HCT116 (cell line): Measurements from ENCODE around the gene GPR63. TPM values are rescaled to one million over a fixed set of nuclear protein-coding genes. Genes with fewer than 3 reads are reported as not detected.

Experiments
- ATAC-seq: fragments of 200-7000 bp; cut with Tn5 transposase; 2 replicates; pipeline ENCODE4 v1.9.1; 2020; ENCODE audit warnings: mild to moderate bottlenecking, moderate library complexity
- BruUV-seq: library from RNA; stranded (reverse); fragments of 400-500 nt; replicated peaks from 2 replicates; lab custom pipeline; 2021; lab: Mats Ljungman, UMichigan
- CTCF ChIA-PET: fragments of 300-600 bp; sonication (Branson Sonifier 250); formaldehyde crosslinking; loops from one replicate; lab custom pipeline; 2021; ENCODE audit warnings: antibody characterized with exemption; lab: Charles Lee
- POLR2A ChIA-PET: fragments of 300-600, 350-600 bp; sonication (Branson Sonifier 250); formaldehyde crosslinking; loops from one replicate; lab custom pipeline; 2021; ENCODE audit warnings: antibody characterized with exemption; lab: Charles Lee
- RAD21 ChIA-PET, 2 experiments: fragments of 300-600 bp; sonication (Branson Sonifier 250); formaldehyde crosslinking; loops; one replicate each; lab custom pipeline; 2023; ENCODE audit warnings: low total read pairs in 2 of 2; ENCODE audit not compliant: uncharacterized antibody in 2 of 2, unreplicated experiment in 2 of 2, low non-redundant PET in 1 of 2; lab: Charles Lee
- DNase-seq: peaks from one replicate; pipeline ENCODE4 v3.0.0-alpha.2; 2010; ENCODE audit warnings: low read depth, low spot score
- H2AFZ ChIP-seq: fragments of 200-600 bp; shearing (Covaris generic), sonication (generic); 2 replicates; pipeline ENCODE4 v1.6.1; 2017; ENCODE audit warnings: low read depth, mixed run types, mixed read lengths, antibody characterized with exemption, low read length; ENCODE audit not compliant: poor library complexity, severe bottlenecking
- H3K27ac ChIP-seq: 2 replicates; pipeline ENCODE4 v1.5.1; 2012; ENCODE audit warnings: low read depth, low read length
- H3K27me3 ChIP-seq: fragments of 200-600 bp; sonication (generic); 2 replicates; pipeline ENCODE4 v1.6.1; 2016; ENCODE audit warnings: mixed run types, low read length, mixed read lengths; ENCODE audit not compliant: insufficient read depth
- H3K36me3 ChIP-seq, 2 experiments: fragments of 200-500 bp in 1 of 2; fragments of 200-600 bp in 1 of 2; sonication (Bioruptor generic) in 1 of 2; sonication (generic) in 1 of 2; 2 replicates each; pipeline versions ENCODE4 v1.5.1 to v1.6.1; 2014 to 2016; ENCODE audit warnings: low read length in 2 of 2, inconsistent platforms in 1 of 2, mixed read lengths in 1 of 2, mixed run types in 1 of 2; ENCODE audit not compliant: insufficient read depth in 2 of 2, control insufficient read depth in 1 of 2
- H3K4me1 ChIP-seq, 2 experiments: fragments of 200-600 bp in 1 of 2; sonication (generic) in 1 of 2; 2 replicates each; pipeline versions ENCODE4 v1.5.1 to v1.6.1; 2012 to 2017; ENCODE audit warnings: low read length in 2 of 2, inconsistent platforms in 1 of 2, mild to moderate bottlenecking in 1 of 2, mixed read lengths in 1 of 2, mixed run types in 1 of 2, moderate library complexity in 1 of 2; ENCODE audit not compliant: insufficient read depth in 2 of 2, control insufficient read depth in 1 of 2
- H3K4me2 ChIP-seq: fragments of 200-600 bp; sonication (generic); 2 replicates; pipeline ENCODE4 v1.6.1; 2017; ENCODE audit warnings: mixed run types, low read length, mixed read lengths
- H3K4me3 ChIP-seq, 2 experiments: fragments of 200-600 bp in 1 of 2; sonication (generic) in 1 of 2; replicated peaks in 1 of 2; 2 replicates each; pipeline ENCODE4 v1.5.1; 2011 to 2016; ENCODE audit warnings: low read length in 2 of 2, control low read depth in 1 of 2, low read depth in 1 of 2, mild to moderate bottlenecking in 1 of 2, mixed read lengths in 1 of 2, mixed run types in 1 of 2
- H3K79me2 ChIP-seq: fragments of 200-600 bp; sonication (generic); 2 replicates; pipeline ENCODE4 v1.6.1; 2017; ENCODE audit warnings: mild to moderate bottlenecking, mixed run types, low read length, moderate library complexity, mixed read lengths; ENCODE audit not compliant: insufficient read depth
- H3K9ac ChIP-seq: fragments of 200-600 bp; sonication (generic); 2 replicates; pipeline ENCODE4 v1.6.1; 2016; ENCODE audit warnings: low read length, mixed read lengths
- H3K9me2 ChIP-seq: fragments of 200-600 bp; sonication (generic), shearing (Covaris generic); 2 replicates; pipeline ENCODE4 v1.6.1; 2017; ENCODE audit warnings: mixed run types, mild to moderate bottlenecking, moderate library complexity; ENCODE audit not compliant: insufficient read depth
- H3K9me3 ChIP-seq, 2 experiments: fragments of 200-500 bp in 1 of 2; fragments of 200-600 bp in 1 of 2; sonication (Bioruptor generic) in 1 of 2; sonication (generic) in 1 of 2; 2 replicates each; pipeline ENCODE4 v1.6.1; 2014 to 2017; ENCODE audit warnings: low read length in 2 of 2, mixed read lengths in 2 of 2, inconsistent platforms in 1 of 2, low read depth in 1 of 2, mild to moderate bottlenecking in 1 of 2, mixed run types in 1 of 2, moderate library complexity in 1 of 2; ENCODE audit not compliant: control insufficient read depth in 1 of 2, insufficient read depth in 1 of 2
- H4K20me1 ChIP-seq: fragments of 200-600 bp; sonication (generic), shearing (Covaris generic); 2 replicates; pipeline ENCODE4 v1.6.1; 2017; ENCODE audit warnings: mixed run types, mild to moderate bottlenecking, moderate library complexity; ENCODE audit not compliant: insufficient read depth
- ATF3 ChIP-seq: IDR thresholded peaks from 2 replicates; pipeline ENCODE4 v1.6.1; 2012
- CEBPB ChIP-seq: IDR thresholded peaks from 2 replicates; pipeline ENCODE4 v1.6.1; 2012; ENCODE audit warnings: low read depth
- EGR1 ChIP-seq: IDR thresholded peaks from 2 replicates; pipeline ENCODE4 v1.6.1; 2012; ENCODE audit warnings: low read depth
- ELF1 ChIP-seq: IDR thresholded peaks from 2 replicates; pipeline ENCODE4 v1.6.1; 2012; ENCODE audit warnings: low read depth, borderline replicate concordance
- EZH2phosphoT487 ChIP-seq: fragments of 200-600 bp; IDR thresholded peaks from 2 replicates; pipeline ENCODE4 v1.6.1; 2018; ENCODE audit warnings: antibody characterized with exemption, borderline replicate concordance
- FOSL1 ChIP-seq: IDR thresholded peaks from 2 replicates; pipeline ENCODE4 v1.6.1; 2012; ENCODE audit warnings: low read depth
- MAX ChIP-seq: IDR thresholded peaks from 2 replicates; pipeline ENCODE4 v1.6.1; 2012
- POLR2A ChIP-seq: IDR thresholded peaks from 2 replicates; pipeline ENCODE4 v1.7.0; 2011; ENCODE audit warnings: borderline replicate concordance; ENCODE audit not compliant: insufficient read depth, insufficient read length; ENCODE audit errors: extremely low read depth
- RAD21 ChIP-seq: IDR thresholded peaks from 2 replicates; pipeline ENCODE4 v1.6.1; 2012; ENCODE audit warnings: low read depth, mild to moderate bottlenecking
- REST ChIP-seq: IDR thresholded peaks from 2 replicates; pipeline ENCODE4 v1.6.1; 2012; ENCODE audit warnings: low read depth
- SIN3A ChIP-seq: IDR thresholded peaks from 2 replicates; pipeline ENCODE4 v1.6.1; 2012; ENCODE audit warnings: low read depth
- SP1 ChIP-seq: IDR thresholded peaks from 2 replicates; pipeline ENCODE4 v1.6.1; 2012; ENCODE audit warnings: low read depth
- SRF ChIP-seq: IDR thresholded peaks from 2 replicates; pipeline ENCODE4 v1.6.1; 2012; ENCODE audit warnings: low read depth
- YY1 ChIP-seq: IDR thresholded peaks from 2 replicates; pipeline ENCODE4 v1.6.1; 2011; ENCODE audit warnings: low read length, low read depth, moderate library complexity, mild to moderate bottlenecking; ENCODE audit not compliant: insufficient replicate concordance; ENCODE audit errors: extremely low read depth
- ZBTB33 ChIP-seq: IDR thresholded peaks from 2 replicates; pipeline ENCODE4 v1.6.1; 2011; ENCODE audit warnings: mild to moderate bottlenecking, low read length, moderate library complexity; ENCODE audit not compliant: insufficient replicate concordance; ENCODE audit errors: extremely low read depth
- intact Hi-C: fragments of 100-400 bp; cut with micrococcal nuclease; formaldehyde crosslinking; loops from 2 replicates; pipeline ENCODE4 v1.10.0; 2022
- total RNA-seq: library from RNA; stranded (reverse); gene quantifications from one replicate; pipeline ENCODE4 v1.2.1, GENCODE V29; 2021; ENCODE audit not compliant: unreplicated experiment
- TF ChIP-seq, protein P1 (sequence below), 3 experiments: fragments of 200-600 bp in 1 of 3; sonication (generic) in 1 of 3; IDR thresholded peaks in 2 of 3; conservative IDR thresholded peaks in 1 of 3; 2 replicates each; pipeline ENCODE4 v1.5.1; 2012 to 2017; ENCODE audit warnings: low read depth in 2 of 3, low read length in 2 of 3, antibody characterized with exemption in 1 of 3, borderline replicate concordance in 1 of 3, control low read depth in 1 of 3, mild to moderate bottlenecking in 1 of 3, mixed read lengths in 1 of 3, mixed run types in 1 of 3, moderate library complexity in 1 of 3; ENCODE audit not compliant: insufficient read depth in 1 of 3

The GPR63 gene
- total RNA-seq, 1 experiment from 2014 or later = 3.5 TPM

- Histone ChIP-seq H3K9me3 (no peaks in the 10 kb centered on the region), H3K27me3 (no peaks in the 10 kb centered on the region), H3K79me2 (peaks cover 40% of the 10 kb centered on the region), H3K27ac (no peak overlapping the region), H2AFZ (no peak overlapping the region), H3K4me2 (no peak overlapping the region), H3K9ac (no peak overlapping the region), H3K4me3 (no peak overlapping the region), H3K36me3 (no peaks in the 10 kb centered on the region; a peak in 2 of 4 replicates), H3K9me2 (no peaks in the 10 kb centered on the region), H4K20me1 (no peaks in the 10 kb centered on the region), H3K4me1 (peaks cover 6 to 17% of the 10 kb centered on the region in 2 experiments; a peak in 3 of 4 replicates)
- TF ChIP-seq ATF3 = no peak
- TF ChIP-seq RAD21 = no peak
- no peak for TF ChIP-seq SRF
- TF ChIP-seq EZH2phosphoT487 = no peak
- no peak for TF ChIP-seq MAX
- no peak for TF ChIP-seq YY1
- no peak for TF ChIP-seq POLR2A
- TF ChIP-seq, protein P1, sequence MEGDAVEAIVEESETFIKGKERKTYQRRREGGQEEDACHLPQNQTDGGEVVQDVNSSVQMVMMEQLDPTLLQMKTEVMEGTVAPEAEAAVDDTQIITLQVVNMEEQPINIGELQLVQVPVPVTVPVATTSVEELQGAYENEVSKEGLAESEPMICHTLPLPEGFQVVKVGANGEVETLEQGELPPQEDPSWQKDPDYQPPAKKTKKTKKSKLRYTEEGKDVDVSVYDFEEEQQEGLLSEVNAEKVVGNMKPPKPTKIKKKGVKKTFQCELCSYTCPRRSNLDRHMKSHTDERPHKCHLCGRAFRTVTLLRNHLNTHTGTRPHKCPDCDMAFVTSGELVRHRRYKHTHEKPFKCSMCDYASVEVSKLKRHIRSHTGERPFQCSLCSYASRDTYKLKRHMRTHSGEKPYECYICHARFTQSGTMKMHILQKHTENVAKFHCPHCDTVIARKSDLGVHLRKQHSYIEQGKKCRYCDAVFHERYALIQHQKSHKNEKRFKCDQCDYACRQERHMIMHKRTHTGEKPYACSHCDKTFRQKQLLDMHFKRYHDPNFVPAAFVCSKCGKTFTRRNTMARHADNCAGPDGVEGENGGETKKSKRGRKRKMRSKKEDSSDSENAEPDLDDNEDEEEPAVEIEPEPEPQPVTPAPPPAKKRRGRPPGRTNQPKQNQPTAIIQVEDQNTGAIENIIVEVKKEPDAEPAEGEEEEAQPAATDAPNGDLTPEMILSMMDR (IDR thresholded peaks at IDR 0.05 in 2 of 3, conservative IDR thresholded peaks at IDR 0.05 in 1 of 3; ENCODE audit: borderline replicate concordance in 1 of 3, insufficient read depth in 1 of 3, low read depth in 2 of 3, low read length in 2 of 3) = no peak
- TF ChIP-seq SP1 = no peak
- TF ChIP-seq EGR1 = no peak
- no peak for TF ChIP-seq SIN3A
- no peak for TF ChIP-seq CEBPB
- TF ChIP-seq ZBTB33 = no peak
- no peak for TF ChIP-seq ELF1
- TF ChIP-seq REST = no peak
- TF ChIP-seq FOSL1 = no peak
- intact Hi-C loops = no loop called here
- ChIA-PET CTCF (no interaction called here), RAD21 (no interaction called here), POLR2A (no interaction called here)
- DNase-seq (no peak), ATAC-seq (no peak)
- no TSS peak for BruUV-seq
Measured at GRCh38 chr6:96834070-96834469, 3.2 kb downstream of the GPR63 start.
